Non-pigmented ciliary epithelial cell (primary cell): Measurements from ENCODE around the gene RPTOR.

Experiments
- DNase-seq: peaks from one replicate; pipeline ENCODE4 v3.0.0-alpha.2; 2010; ENCODE audit warnings: low read depth

The RPTOR gene

GRCh38 chr17:80668375-80669148 is 123.9 kb downstream of the RPTOR start:
- no peak for DNase-seq

GRCh38 chr17:80671039-80671824 is 126.6 kb downstream of the RPTOR start:
- DNase-seq = no peak

GRCh38 chr17:80671825-80672110 is 127.1 kb downstream of the RPTOR start:
- no peak for DNase-seq

- no peak for DNase-seq
These were observed 128.7 kb downstream of the RPTOR start for GRCh38 chr17:80673152-80673920.

- DNase-seq = no peak
These were observed 130.9 kb downstream of the RPTOR start for GRCh38 chr17:80675438-80676095.

- no peak for DNase-seq
These were observed 131.4 kb downstream of the RPTOR start for GRCh38 chr17:80676096-80676466.

GRCh38 chr17:80676564-80676963 is 131.9 kb downstream of the RPTOR start:
- DNase-seq = no peak

- no peak for DNase-seq
These were observed 132.6 kb downstream of the RPTOR start for GRCh38 chr17:80677214-80677756.

- no peak for DNase-seq
These were observed 135.2 kb downstream of the RPTOR start for GRCh38 chr17:80679816-80680215.

- no peak for DNase-seq
These were observed 136.6 kb downstream of the RPTOR start for GRCh38 chr17:80681215-80681614.

- no peak for DNase-seq
These were observed 137.7 kb downstream of the RPTOR start for GRCh38 chr17:80682372-80682771.

- no peak for DNase-seq
These were observed 139.0 kb downstream of the RPTOR start for GRCh38 chr17:80683625-80684104.

GRCh38 chr17:80687839-80688238 is 143.2 kb downstream of the RPTOR start:
- no peak for DNase-seq

- DNase-seq = no peak
These were observed 144.5 kb downstream of the RPTOR start for GRCh38 chr17:80689129-80689619.

- DNase-seq = no peak
These were observed 147.1 kb downstream of the RPTOR start for GRCh38 chr17:80691784-80692183.

GRCh38 chr17:80692931-80693467 is 148.4 kb downstream of the RPTOR start:
- DNase-seq = no peak

- DNase-seq = no peak
These were observed 148.9 kb downstream of the RPTOR start for GRCh38 chr17:80693511-80693910.

- DNase-seq = no peak
These were observed 149.7 kb downstream of the RPTOR start for GRCh38 chr17:80694085-80694991.

- DNase-seq = no peak
These were observed 150.6 kb downstream of the RPTOR start for GRCh38 chr17:80694992-80695912.
